GM21737 (cell line): Measurements from ENCODE around the gene KIAA0513.

Experiments
- ATAC-seq: cut with Tn5 transposase; IDR thresholded peaks from one replicate; pipeline ENCODE4 v1.9.1; 2021; ENCODE audit warnings: mild to moderate bottlenecking, moderate library complexity; ENCODE audit not compliant: unreplicated experiment

Gene KIAA0513

DNA sequence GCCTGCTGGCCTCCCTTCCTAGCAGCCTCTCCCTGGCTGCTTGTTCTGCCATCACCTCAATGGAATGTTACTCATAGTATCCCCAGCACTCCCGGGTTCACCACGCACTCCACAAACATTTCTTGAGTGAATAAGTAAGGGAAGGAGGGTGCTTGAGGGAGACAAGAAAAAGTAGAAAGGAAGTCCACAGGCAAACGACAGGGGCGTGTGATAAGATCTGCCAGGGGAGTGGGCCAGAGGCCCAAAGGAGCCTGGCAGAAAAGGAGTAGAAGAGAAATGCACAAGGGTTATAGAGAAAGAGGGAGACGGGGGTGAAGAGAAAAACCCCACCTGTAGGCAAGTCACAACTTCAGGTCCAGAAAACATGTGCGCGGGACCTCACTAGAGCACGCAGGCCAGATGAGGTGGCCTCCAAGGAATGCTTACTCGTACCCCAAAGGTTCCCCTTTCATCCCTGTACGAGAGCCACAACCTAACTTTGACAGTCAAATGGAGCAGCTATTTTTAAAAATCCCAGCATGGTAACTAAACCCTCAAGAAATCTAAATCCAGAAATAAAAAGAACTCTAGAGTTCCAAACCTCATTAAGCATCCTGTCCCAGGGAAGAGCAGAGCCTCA, 22.9 kb upstream of the KIAA0513 start:
- ATAC-seq = no peak

DNA sequence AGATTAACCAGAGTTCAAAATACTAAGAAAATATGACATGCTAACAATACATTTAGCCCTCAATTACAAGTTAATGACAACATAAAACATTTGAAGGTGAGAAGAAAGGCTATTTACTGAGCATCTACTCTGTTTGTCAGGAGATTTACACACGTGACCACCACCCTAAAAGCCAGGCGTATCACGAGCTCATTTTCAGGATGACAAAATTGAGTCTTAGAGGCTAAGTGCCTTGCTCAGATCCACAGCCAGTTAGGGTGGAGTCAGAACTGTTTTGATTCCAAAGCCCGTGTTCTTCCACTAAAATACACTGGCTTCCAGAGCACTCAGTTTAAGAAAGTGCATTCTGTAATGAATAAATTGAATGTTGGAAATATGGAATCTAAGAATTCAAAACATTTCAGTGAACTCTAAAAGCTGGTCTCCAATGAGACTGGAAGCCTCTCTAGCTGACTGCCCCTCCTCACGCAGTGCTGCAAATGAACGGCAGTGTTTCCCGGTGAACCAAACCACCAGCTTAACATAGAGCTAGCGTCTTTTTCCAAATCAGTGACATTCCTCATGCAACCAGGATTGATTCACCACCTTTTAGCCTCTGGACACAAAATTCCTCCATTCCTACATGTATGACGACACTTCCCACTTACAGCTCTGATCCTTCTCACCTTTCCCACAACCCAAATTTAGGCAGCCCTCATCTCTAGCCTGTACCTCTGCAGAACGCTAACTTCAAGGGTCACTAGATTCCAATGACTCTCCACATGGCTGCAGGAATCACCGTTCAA, 22.1 kb upstream of the KIAA0513 start:
- ATAC-seq = no peak

DNA sequence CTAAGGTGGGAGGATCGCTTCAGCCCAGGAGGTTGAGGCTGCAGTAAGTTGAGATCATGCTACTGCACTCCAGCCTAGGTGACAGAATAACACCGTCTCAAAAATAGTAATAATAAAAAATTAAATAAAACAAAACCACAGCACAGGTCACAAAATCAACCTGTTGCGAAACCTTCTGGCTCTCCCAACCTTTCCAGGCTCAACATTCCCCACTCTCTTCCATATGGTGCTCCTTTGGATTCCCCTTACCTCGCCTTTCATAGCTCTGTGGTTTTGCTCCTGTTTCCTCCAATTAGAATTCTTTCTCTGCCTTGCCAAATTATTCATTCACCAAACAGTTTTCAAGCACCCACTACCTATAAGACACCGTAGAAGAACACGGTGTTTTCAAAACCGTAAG, 21.0 kb upstream of the KIAA0513 start:
- no peak for ATAC-seq

- ATAC-seq = no peak
Measured at GRCh38 chr16:85007496-85008214, 19.9 kb upstream of the KIAA0513 start.

DNA sequence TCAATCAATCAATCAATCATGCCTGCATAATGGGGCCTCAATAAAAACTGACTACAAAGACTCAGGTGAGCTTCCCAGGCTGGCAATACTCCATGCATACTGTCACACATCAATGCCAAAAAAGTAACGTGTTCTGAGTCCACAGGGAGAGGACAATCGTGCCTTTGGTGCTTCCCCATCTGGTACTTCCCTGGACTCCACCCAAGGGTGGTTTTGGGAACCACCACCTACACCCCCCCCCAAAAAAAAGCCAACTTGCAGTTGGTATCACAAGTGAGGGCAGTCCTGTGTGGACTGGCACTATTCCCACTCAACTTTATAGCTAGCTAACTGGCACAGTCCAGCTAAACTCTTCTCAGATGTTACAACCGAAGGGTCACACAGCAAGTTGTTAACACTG, 19.3 kb upstream of the KIAA0513 start:
- ATAC-seq = no peak

GRCh38 chr16:85010446-85010930, 17.1 kb upstream of the KIAA0513 start:
- ATAC-seq = no peak

DNA sequence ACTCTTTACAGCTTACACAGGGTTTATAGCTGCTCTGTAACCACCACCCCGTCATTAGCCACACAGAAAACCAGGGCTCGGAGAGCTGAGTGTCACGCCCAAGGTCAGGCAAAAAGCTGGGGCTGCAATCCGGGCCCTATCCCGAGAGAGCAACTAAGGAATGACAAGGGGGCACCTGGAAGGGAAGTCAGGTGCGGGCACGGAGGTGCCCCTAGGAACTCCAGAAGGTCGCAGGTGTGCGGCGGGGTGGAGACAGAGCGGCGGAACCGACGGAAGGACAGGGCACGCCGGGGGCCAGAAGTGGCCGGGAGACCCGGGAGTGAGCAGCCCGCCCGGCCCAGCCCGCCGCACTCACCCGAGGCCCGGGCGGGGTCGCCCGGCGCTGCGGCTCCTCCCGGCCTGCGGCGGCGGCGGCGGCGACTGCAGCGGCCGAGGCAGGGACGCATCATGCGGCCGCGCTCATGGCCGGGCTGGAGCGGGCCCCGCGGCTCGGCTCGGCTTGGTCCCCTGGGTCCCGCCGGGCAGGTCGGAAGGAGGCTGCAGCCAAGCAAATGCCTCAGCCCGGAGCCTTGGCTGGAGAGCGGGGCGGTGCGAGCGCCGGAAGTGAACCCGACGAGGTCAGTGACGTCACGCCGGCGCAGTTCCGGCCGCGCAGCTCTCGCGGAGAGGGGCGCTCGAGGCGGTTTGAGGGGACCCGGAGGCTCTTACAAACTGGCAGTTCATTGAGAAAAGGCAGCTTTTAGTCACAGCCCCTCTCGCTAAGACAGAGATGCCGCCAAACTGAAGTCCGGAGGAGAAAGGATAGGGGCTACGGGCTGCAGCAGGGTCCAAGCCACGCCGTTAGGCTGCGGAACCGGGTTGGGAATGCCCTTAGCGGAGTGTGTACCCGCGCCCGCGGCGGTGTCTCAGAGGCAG, 16.4 kb upstream of the KIAA0513 start, which contains the start of gene ZDHHC7:
Gene ZDHHC7, minus strand, starts transcription at position 605 of the 915 bp plus-strand sequence. CDS start 20,917 bp downstream, outside the sequence.
- peak; percentile 89 for ATAC-seq

DNA sequence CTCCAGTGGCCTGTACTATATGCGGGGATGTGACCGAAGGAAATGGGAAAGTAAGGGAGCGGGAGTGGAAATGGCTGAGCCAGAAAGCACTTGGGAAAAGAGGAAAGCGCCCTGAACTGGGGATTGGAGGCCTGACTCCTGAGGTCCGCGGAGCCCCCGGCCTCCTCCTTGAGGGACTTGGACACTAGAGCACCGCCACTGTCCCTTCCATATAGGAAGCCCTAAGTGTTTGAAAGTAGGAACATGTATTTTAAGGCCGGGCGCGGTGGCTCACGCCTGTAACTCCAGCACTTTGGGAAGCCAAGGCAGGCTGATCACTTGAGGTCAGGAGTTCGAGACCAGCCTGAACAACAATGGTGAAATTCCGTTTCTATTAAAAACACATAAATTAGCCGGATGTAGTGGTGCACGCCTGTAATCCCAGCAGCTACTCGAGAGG, 15.7 kb upstream of the KIAA0513 start:
- ATAC-seq = no peak

- no peak for ATAC-seq
Measured at GRCh38 chr16:85014311-85014710, 13.3 kb upstream of the KIAA0513 start.

- no peak for ATAC-seq
Measured at GRCh38 chr16:85015481-85016187, 12.0 kb upstream of the KIAA0513 start.

GRCh38 chr16:85017151-85017550, 10.4 kb upstream of the KIAA0513 start:
- ATAC-seq = no peak

DNA sequence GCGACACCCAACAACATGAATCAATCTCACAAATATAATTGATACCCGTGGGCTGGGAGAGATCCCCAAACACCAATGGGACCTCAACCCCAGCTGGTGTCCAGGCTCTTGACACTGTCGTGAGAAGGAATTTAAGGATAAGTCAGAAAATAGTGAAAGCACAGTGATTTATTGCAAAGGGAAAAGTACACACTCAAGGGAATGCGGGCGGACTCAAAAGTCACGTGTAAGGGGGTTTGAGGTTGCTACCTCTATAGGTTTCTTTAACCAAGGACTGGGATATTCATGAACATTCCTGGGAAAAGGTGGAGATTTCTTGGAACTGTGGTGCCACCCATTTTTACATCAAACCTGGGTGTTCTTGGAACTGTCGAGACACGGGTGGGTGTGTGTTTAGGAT, 10.0 kb upstream of the KIAA0513 start:
- no peak for ATAC-seq

GRCh38 chr16:85018529-85019236, 8.9 kb upstream of the KIAA0513 start:
- ATAC-seq = no peak

DNA sequence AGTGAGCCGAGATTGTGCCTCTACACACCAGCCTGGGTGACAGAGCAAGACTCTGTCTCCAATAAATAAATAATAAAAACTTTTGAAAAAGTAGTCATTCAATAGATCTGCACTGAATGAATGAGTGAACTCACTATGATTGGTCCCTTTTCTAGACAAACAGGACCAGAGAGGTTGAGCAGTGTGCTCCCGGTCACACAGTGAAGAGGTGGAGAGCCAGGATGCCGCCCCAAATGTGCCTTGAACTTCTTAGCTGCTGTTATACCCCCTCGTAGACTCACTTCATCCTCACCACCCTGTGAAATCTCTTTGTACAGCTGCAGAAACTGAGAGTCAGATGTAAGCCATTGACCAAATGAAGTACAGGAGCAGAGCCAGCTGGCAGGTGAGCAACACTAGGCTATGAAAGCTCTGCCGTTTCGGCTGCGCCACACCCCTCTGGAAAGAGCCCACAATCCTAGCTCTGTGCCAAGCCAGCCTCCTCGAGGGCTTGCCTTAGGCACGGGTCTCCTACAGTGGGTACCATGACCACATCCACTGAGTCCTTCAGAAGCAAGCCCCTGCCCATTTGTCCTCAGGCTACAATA, 7.8 kb upstream of the KIAA0513 start:
- ATAC-seq = no peak

- no peak for ATAC-seq
Measured at GRCh38 chr16:85025781-85026653, 1.6 kb upstream of the KIAA0513 start.

GRCh38 chr16:85026703-85027102, 892 bp upstream of the KIAA0513 start:
- ATAC-seq = no peak

- peak; percentile 28 for ATAC-seq
Measured at GRCh38 chr16:85027958-85028684, 526 bp downstream of the KIAA0513 start.
